ENCODE measurements around the gene TMEM242.

DNA sequence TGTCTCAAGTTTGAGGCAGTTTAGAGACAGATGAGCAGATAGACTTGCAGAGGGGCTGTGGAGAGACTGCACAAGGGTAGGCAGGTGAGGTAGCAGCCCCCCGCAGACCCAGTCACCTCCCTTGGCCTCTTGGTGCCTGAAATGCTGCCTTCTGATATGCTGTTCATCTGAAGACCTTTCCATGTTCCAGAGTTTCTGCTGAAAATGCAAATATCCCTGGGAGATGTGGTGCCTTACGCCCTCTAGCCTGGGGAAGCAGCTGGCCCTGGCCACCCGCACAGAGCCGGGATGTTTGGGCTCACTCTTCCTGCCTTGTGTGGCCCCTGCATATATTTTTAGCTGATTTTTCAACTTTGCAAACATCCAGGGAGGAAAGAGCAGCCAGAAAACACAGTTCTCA lies 51.4 kb downstream of the TMEM242 start:
- TF ChIP-seq, protein P1, sequence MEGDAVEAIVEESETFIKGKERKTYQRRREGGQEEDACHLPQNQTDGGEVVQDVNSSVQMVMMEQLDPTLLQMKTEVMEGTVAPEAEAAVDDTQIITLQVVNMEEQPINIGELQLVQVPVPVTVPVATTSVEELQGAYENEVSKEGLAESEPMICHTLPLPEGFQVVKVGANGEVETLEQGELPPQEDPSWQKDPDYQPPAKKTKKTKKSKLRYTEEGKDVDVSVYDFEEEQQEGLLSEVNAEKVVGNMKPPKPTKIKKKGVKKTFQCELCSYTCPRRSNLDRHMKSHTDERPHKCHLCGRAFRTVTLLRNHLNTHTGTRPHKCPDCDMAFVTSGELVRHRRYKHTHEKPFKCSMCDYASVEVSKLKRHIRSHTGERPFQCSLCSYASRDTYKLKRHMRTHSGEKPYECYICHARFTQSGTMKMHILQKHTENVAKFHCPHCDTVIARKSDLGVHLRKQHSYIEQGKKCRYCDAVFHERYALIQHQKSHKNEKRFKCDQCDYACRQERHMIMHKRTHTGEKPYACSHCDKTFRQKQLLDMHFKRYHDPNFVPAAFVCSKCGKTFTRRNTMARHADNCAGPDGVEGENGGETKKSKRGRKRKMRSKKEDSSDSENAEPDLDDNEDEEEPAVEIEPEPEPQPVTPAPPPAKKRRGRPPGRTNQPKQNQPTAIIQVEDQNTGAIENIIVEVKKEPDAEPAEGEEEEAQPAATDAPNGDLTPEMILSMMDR (IDR thresholded peaks at IDR 0.05; ENCODE audit: low read depth, low read length, poor library complexity, severe bottlenecking) = no peak
- TF ChIP-seq EZH2phosphoT487 (IDR thresholded peaks at IDR 0.05; ENCODE audit: borderline replicate concordance, low read length) = no peak

Data from DOHH2 (cell line).